Measurements from ENCODE around the gene NSFL1C.

GRCh38 chr20:1469306-1469905, 2.8 kb upstream of the NSFL1C start:
- TF ChIP-seq CTCF (IDR thresholded peaks at IDR 0.05) = no peak
- no peak for TF ChIP-seq POLR2A (IDR thresholded peaks at IDR 0.05; ENCODE audit: low read depth)
- no peak for TF ChIP-seq POLR2AphosphoS5 (IDR thresholded peaks at IDR 0.05)
